A549 (cell line): ENCODE results near the gene SNRK. TPM values are rescaled to one million over a fixed set of nuclear protein-coding genes. Genes with fewer than 3 reads are reported as not detected.

Source experiments
- ATAC-seq, 2 experiments: fragments of 200-7000 bp in 1 of 2; fragments of >200 bp in 1 of 2; cut with Nextera tagmentation in 1 of 2; cut with Tn5 transposase in 1 of 2; 3 replicates each; pipeline versions ENCODE4 v1.8.0 to v1.9.1; 2018 to 2020; ENCODE audit warnings: mild to moderate bottlenecking in 1 of 2, moderate library complexity in 1 of 2
- CTCF ChIA-PET: fragments of 300-600 bp; sonication (Branson Sonifier 250); formaldehyde crosslinking; extraction: SDS; loops from one replicate; lab custom pipeline; 2021; ENCODE audit warnings: antibody characterized with exemption, inconsistent platforms; lab: Yijun Ruan, JAX
- POLR2A ChIA-PET: fragments of 350-600 bp; formaldehyde crosslinking; extraction: SDS; loops from one replicate; lab custom pipeline; 2021; ENCODE audit warnings: antibody characterized with exemption, inconsistent platforms; lab: Yijun Ruan, JAX
- DNase-seq, 2 experiments: peaks; one replicate each; pipeline versions ENCODE4 v3.0.0 to v3.0.0-alpha.2; 2011 to 2016; ENCODE audit warnings: low read depth in 1 of 2, low spot score in 1 of 2
- FAIRE-seq: peaks from 2 replicates; lab custom pipeline; 2011; peaks lifted over from hg19 to GRCh38; lab: Jason Lieb, UNC
- H3K27ac ChIP-seq, 2 experiments: fragments of >200 bp; sonication (Bioruptor Twin); formaldehyde crosslinking; 3 replicates each; pipeline ENCODE4 v1.5.1; 2016 to 2017
- H3K4me1 ChIP-seq: fragments of >200 bp; sonication (Bioruptor Twin); formaldehyde crosslinking; 3 replicates; pipeline ENCODE4 v1.6.1; 2016
- H3K4me2 ChIP-seq: fragments of >200 bp; sonication (Bioruptor Twin); formaldehyde crosslinking; 3 replicates; pipeline ENCODE4 v1.6.1; 2016
- H3K4me3 ChIP-seq: fragments of >200 bp; sonication (Bioruptor Twin); formaldehyde crosslinking; 3 replicates; pipeline ENCODE4 v1.5.1; 2016
- H3K9me3 ChIP-seq: fragments of >200 bp; sonication (Bioruptor Twin); formaldehyde crosslinking; 3 replicates; pipeline ENCODE4 v1.6.1; 2016
- BHLHE40 ChIP-seq: IDR thresholded peaks from 2 replicates; pipeline ENCODE4 v1.6.1; 2012; ENCODE audit warnings: low read depth, low read length, inconsistent platforms
- CBX2 ChIP-seq: fragments of 200-600 bp; sonication (generic); IDR thresholded peaks from 2 replicates; pipeline ENCODE4 v1.6.1; 2016; ENCODE audit warnings: low read depth, mild to moderate bottlenecking, borderline replicate concordance
- CBX8 ChIP-seq: fragments of 200-600 bp; sonication (generic); IDR thresholded peaks from 2 replicates; pipeline ENCODE4 v1.6.1; 2016
- CEBPB ChIP-seq, 2 experiments: fragments of >200 bp in 1 of 2; sonication (Bioruptor Twin) in 1 of 2; formaldehyde crosslinking in 1 of 2; IDR thresholded peaks; 2 replicates each; pipeline ENCODE4 v1.6.1; 2012 to 2016
- CHD4 ChIP-seq: fragments of 200-600 bp; sonication (generic); IDR thresholded peaks from 2 replicates; pipeline ENCODE4 v1.6.1; 2016; ENCODE audit warnings: antibody characterized with exemption, mild to moderate bottlenecking, borderline replicate concordance
- EHF ChIP-seq: fragments of 250-450 bp; sonication (Bioruptor Pico); IDR thresholded peaks from 2 replicates; pipeline ENCODE4 v1.5.0; 2020; ENCODE audit warnings: mild to moderate bottlenecking
- EHMT2 ChIP-seq: fragments of 200-600 bp; sonication (generic); IDR thresholded peaks from 2 replicates; pipeline ENCODE4 v1.6.1; 2016; ENCODE audit warnings: antibody characterized with exemption, low read depth, mild to moderate bottlenecking, moderate library complexity
- EP300 ChIP-seq, 2 experiments: fragments of >200 bp; sonication (Bioruptor Twin); formaldehyde crosslinking; IDR thresholded peaks; 2 replicates in 1 of 2; 3 replicates in 1 of 2; pipeline ENCODE4 v1.6.1; 2016 to 2017
- ESRRA ChIP-seq: fragments of 150-350 bp; IDR thresholded peaks from 2 replicates; pipeline ENCODE4 v1.6.1; 2014; ENCODE audit warnings: mild to moderate bottlenecking, low read length, borderline replicate concordance
- FOSB ChIP-seq: fragments of 250-450 bp; sonication (Bioruptor Pico); IDR thresholded peaks from 2 replicates; pipeline ENCODE4 v1.5.0; 2020; ENCODE audit warnings: mild to moderate bottlenecking, moderate library complexity
- FOXS1 ChIP-seq: fragments of 250-450 bp; sonication (Bioruptor Pico); IDR thresholded peaks from 2 replicates; pipeline ENCODE4 v1.5.0; 2020; ENCODE audit warnings: mild to moderate bottlenecking, moderate library complexity
- GATA3 ChIP-seq: IDR thresholded peaks from 2 replicates; pipeline ENCODE4 v1.6.1; 2012; ENCODE audit warnings: borderline replicate concordance
- HDAC2 ChIP-seq: fragments of 200-600 bp; sonication (generic); IDR thresholded peaks from 2 replicates; pipeline ENCODE4 v1.6.1; 2016
- HOXA7 ChIP-seq: fragments of 250-450 bp; sonication (Bioruptor Pico); IDR thresholded peaks from 2 replicates; pipeline ENCODE4 v1.5.0; 2020; ENCODE audit warnings: mild to moderate bottlenecking, moderate library complexity
- HOXB13 ChIP-seq: fragments of 250-450 bp; sonication (Bioruptor Pico); IDR thresholded peaks from 2 replicates; pipeline ENCODE4 v1.5.0; 2020; ENCODE audit warnings: low read depth, mild to moderate bottlenecking, moderate library complexity
- HOXB5 ChIP-seq: fragments of 250-450 bp; sonication (Bioruptor Pico); IDR thresholded peaks from 2 replicates; pipeline ENCODE4 v1.5.0; 2020; ENCODE audit warnings: mild to moderate bottlenecking, moderate library complexity
- JUNB ChIP-seq: fragments of >200 bp; sonication (Bioruptor Twin); formaldehyde crosslinking; IDR thresholded peaks from 2 replicates; pipeline ENCODE4 v1.6.1; 2016
- KDM5A ChIP-seq: fragments of 200-600 bp; sonication (generic); IDR thresholded peaks from 2 replicates; pipeline ENCODE4 v1.6.1; 2016; ENCODE audit warnings: antibody characterized with exemption, mild to moderate bottlenecking
- MAFK ChIP-seq: fragments of 450-650 bp; IDR thresholded peaks from 2 replicates; pipeline ENCODE4 v1.6.1; 2014; ENCODE audit not compliant: partially characterized antibody
- MAZ ChIP-seq: fragments of 150-350 bp; IDR thresholded peaks from 2 replicates; pipeline ENCODE4 v1.6.1; 2014; ENCODE audit warnings: antibody characterized with exemption, low read depth, low read length, borderline replicate concordance
- NPAS2 ChIP-seq: fragments of 250-450 bp; sonication (Bioruptor Pico); IDR thresholded peaks from 2 replicates; pipeline ENCODE4 v1.8.0; 2022; ENCODE audit warnings: mild to moderate bottlenecking, moderate library complexity, borderline replicate concordance
- POLR2A ChIP-seq: IDR thresholded peaks from 2 replicates; pipeline ENCODE4 v1.6.1; 2012; ENCODE audit warnings: mild to moderate bottlenecking, low read length
- RAD21 ChIP-seq, 2 experiments: fragments of >200 bp in 1 of 2; sonication (Bioruptor Twin) in 1 of 2; formaldehyde crosslinking in 1 of 2; IDR thresholded peaks in 1 of 2; conservative IDR thresholded peaks in 1 of 2; 2 replicates in 1 of 2; 3 replicates in 1 of 2; pipeline ENCODE4 v1.6.1; 2012 to 2018; ENCODE audit warnings: inconsistent platforms in 1 of 2
- RCOR1 ChIP-seq: fragments of 150-350 bp; IDR thresholded peaks from 2 replicates; pipeline ENCODE4 v1.6.1; 2014; ENCODE audit warnings: antibody characterized with exemption, low read length, low read depth
- RNF2 ChIP-seq: fragments of 200-600 bp; sonication (generic); IDR thresholded peaks from 2 replicates; pipeline ENCODE4 v1.6.1; 2016; ENCODE audit warnings: low read depth, mild to moderate bottlenecking, antibody characterized with exemption, moderate library complexity, borderline replicate concordance
- SREBF2 ChIP-seq: fragments of 450-650 bp; IDR thresholded peaks from 2 replicates; pipeline ENCODE4 v1.6.1; 2014; ENCODE audit warnings: mild to moderate bottlenecking, moderate library complexity
- TP53 ChIP-seq: fragments of 250-450 bp; sonication (Bioruptor Pico); IDR thresholded peaks from 2 replicates; pipeline ENCODE4 v1.5.0; 2021; ENCODE audit warnings: mild to moderate bottlenecking, moderate library complexity
- ZC3H11A ChIP-seq: fragments of 450-650 bp; IDR thresholded peaks from 2 replicates; pipeline ENCODE4 v1.6.1; 2014; ENCODE audit warnings: antibody characterized with exemption, mild to moderate bottlenecking
- ZNF302 ChIP-seq: fragments of 250-450 bp; sonication (Bioruptor Pico); IDR thresholded peaks from 2 replicates; pipeline ENCODE4 v1.9.0; 2021; ENCODE audit warnings: inconsistent platforms, mild to moderate bottlenecking, moderate library complexity
- WGBS: methylation state at CpG from one replicate; pipeline ENCODE4 v1.1.6; 2017; ENCODE audit errors: missing lambda C conversion rate; 5-methylcytosine and 5-hydroxymethylcytosine counted together
- polyA plus RNA-seq, 4 experiments: library from polyadenylated mRNA; depleted of rRNA in 3 of 4; stranded (reverse); fragments of >200 nt; fragmentation: RNase III in 1 of 4; extraction: RNeasy Plus Mini Kit Qiagen cat#74134 plus additional on column Dnase treatment in 1 of 4; gene quantifications; 2 replicates in 3 of 4; 3 replicates in 1 of 4; pipeline ENCODE4 v1.2.3, GENCODE V29; 2011 to 2017
- TF ChIP-seq, protein P1 (sequence below): fragments of >200 bp; sonication (Bioruptor Twin); formaldehyde crosslinking; IDR thresholded peaks from 3 replicates; pipeline ENCODE4 v1.5.1; 2016
- TF ChIP-seq, protein P2 (sequence below): IDR thresholded peaks from 2 replicates; pipeline ENCODE4 v1.6.1; 2012; ENCODE audit warnings: low read depth, borderline replicate concordance
- TF ChIP-seq, protein P3 (sequence below): IDR thresholded peaks from 2 replicates; pipeline ENCODE4 v1.6.1; 2012
- TF ChIP-seq, protein P4 (sequence below): fragments of 250-450 bp; sonication (Bioruptor Pico); IDR thresholded peaks from 2 replicates; pipeline ENCODE4 v1.5.0; 2021; ENCODE audit warnings: mild to moderate bottlenecking, moderate library complexity, borderline replicate concordance
- TF ChIP-seq, protein P5 (sequence below): fragments of >200 bp; sonication (Bioruptor Twin); formaldehyde crosslinking; IDR thresholded peaks from 3 replicates; pipeline ENCODE4 v1.6.1; 2016

Gene SNRK
- polyA plus RNA-seq, 2 of the 4 experiments (the other 2 are of a cell fraction): 3.5 to 7.2 TPM

DNA sequence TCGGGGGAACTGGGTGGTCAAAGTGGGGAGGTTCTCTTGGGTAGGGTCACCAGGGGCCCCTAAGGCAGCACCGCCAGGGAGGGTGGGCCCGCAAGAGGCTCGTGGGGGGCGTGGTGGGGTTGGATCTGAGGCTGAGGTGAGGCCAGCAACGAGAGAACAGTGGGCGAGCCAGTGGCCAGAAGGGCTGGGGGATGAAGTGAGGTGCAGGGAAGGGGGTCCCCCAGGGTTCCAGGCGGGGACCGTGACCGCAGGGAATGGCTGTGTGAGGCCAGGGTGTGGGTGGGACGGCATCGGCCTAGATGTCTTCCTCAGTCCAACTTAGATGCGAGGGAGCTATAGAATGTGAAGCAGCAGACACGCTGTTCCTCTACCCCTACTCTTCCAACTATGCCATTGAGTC is 78.2 kb downstream of the SNRK start:
- no peak overlapping the region for H3K4me3 ChIP-seq
- no peak overlapping the region for H3K4me2 ChIP-seq
- no peaks in the 10 kb centered on the region for H3K4me1 ChIP-seq
- ChIA-PET CTCF (no interaction called here), POLR2A (no interaction called here)
- 91% methylated on average over 10 of the region's 14 CpGs for WGBS
- no peak for ATAC-seq
- no peak overlapping the region for H3K27ac ChIP-seq
- no peak for DNase-seq
- no peak for FAIRE-seq
- TF ChIP-seq JUNB (no peak), EHF (CRISPR knock-in tag) (no peak), CBX8 (no peak), CHD4 (no peak), RCOR1 (no peak), RNF2 (no peak), RAD21 (conservative IDR thresholded peaks at IDR 0.05 in 1 of 2, IDR thresholded peaks at IDR 0.05 in 1 of 2) (no peak), EHMT2 (no peak), ESRRA (no peak), EP300 (IDR thresholded peaks at IDR 0.05) (no peak), TP53 (CRISPR knock-in tag) (no peak), NPAS2 (CRISPR knock-in tag) (no peak), CBX2 (no peak), KDM5A (no peak), MAFK (no peak), FOSB (CRISPR knock-in tag) (no peak), HOXA7 (CRISPR knock-in tag) (no peak), MAZ (no peak), GATA3 (no peak)
- TF ChIP-seq, protein P1, sequence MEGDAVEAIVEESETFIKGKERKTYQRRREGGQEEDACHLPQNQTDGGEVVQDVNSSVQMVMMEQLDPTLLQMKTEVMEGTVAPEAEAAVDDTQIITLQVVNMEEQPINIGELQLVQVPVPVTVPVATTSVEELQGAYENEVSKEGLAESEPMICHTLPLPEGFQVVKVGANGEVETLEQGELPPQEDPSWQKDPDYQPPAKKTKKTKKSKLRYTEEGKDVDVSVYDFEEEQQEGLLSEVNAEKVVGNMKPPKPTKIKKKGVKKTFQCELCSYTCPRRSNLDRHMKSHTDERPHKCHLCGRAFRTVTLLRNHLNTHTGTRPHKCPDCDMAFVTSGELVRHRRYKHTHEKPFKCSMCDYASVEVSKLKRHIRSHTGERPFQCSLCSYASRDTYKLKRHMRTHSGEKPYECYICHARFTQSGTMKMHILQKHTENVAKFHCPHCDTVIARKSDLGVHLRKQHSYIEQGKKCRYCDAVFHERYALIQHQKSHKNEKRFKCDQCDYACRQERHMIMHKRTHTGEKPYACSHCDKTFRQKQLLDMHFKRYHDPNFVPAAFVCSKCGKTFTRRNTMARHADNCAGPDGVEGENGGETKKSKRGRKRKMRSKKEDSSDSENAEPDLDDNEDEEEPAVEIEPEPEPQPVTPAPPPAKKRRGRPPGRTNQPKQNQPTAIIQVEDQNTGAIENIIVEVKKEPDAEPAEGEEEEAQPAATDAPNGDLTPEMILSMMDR: no peak
- H3K9me3 ChIP-seq: no peaks in the 10 kb centered on the region

DNA sequence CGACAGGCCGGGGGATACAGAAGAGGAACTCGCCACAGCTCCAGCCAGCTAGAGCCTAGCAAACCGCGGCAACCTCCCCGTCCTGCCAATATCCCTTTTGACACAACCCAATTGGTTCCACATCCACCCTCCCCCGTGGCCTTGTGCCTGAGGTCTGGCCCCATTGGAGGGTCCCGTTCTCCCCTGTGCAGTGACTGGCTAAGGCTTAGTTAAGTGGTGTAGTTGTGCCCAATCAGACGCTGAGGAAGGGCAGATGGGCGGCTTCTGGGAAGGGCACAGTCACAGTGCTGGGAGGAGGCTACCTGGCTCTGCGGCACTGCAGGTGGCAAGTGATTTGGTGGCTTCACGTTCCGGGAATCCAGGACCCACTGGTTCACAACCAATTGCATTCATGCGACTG is 78.6 kb downstream of the SNRK start:
- ChIA-PET CTCF (no interaction called here), POLR2A (no interaction called here)
- ATAC-seq (no peak), FAIRE-seq (no peak), DNase-seq (no peak)
- 100% methylated on average over 4 of the region's 14 CpGs for WGBS
- Histone ChIP-seq H3K4me1 (no peaks in the 10 kb centered on the region), H3K27ac (no peak overlapping the region), H3K9me3 (no peaks in the 10 kb centered on the region), H3K4me2 (no peak overlapping the region), H3K4me3 (no peak overlapping the region)
- no peak for TF ChIP-seq EHMT2
- no peak for TF ChIP-seq CBX8
- TF ChIP-seq POLR2A: no peak
- TF ChIP-seq, protein P2, sequence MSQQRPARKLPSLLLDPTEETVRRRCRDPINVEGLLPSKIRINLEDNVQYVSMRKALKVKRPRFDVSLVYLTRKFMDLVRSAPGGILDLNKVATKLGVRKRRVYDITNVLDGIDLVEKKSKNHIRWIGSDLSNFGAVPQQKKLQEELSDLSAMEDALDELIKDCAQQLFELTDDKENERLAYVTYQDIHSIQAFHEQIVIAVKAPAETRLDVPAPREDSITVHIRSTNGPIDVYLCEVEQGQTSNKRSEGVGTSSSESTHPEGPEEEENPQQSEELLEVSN: no peak
- TF ChIP-seq NPAS2 (CRISPR knock-in tag): no peak
- TF ChIP-seq RNF2: no peak
- TF ChIP-seq RCOR1: no peak
- TF ChIP-seq HDAC2: no peak
- TF ChIP-seq, protein P3, sequence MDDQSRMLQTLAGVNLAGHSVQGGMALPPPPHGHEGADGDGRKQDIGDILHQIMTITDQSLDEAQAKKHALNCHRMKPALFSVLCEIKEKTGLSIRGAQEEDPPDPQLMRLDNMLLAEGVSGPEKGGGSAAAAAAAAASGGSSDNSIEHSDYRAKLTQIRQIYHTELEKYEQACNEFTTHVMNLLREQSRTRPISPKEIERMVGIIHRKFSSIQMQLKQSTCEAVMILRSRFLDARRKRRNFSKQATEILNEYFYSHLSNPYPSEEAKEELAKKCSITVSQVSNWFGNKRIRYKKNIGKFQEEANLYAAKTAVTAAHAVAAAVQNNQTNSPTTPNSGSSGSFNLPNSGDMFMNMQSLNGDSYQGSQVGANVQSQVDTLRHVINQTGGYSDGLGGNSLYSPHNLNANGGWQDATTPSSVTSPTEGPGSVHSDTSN: no peak
- TF ChIP-seq ZNF302 (CRISPR knock-in tag): no peak
- TF ChIP-seq BHLHE40: no peak
- TF ChIP-seq, protein P4, sequence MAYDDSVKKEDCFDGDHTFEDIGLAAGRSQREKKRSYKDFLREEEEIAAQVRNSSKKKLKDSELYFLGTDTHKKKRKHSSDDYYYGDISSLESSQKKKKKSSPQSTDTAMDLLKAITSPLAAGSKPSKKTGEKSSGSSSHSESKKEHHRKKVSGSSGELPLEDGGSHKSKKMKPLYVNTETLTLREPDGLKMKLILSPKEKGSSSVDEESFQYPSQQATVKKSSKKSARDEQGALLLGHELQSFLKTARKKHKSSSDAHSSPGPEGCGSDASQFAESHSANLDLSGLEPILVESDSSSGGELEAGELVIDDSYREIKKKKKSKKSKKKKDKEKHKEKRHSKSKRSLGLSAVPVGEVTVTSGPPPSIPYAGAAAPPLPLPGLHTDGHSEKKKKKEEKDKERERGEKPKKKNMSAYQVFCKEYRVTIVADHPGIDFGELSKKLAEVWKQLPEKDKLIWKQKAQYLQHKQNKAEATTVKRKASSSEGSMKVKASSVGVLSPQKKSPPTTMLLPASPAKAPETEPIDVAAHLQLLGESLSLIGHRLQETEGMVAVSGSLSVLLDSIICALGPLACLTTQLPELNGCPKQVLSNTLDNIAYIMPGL (CRISPR knock-in tag): no peak
- no peak for TF ChIP-seq ZC3H11A
- no peak for TF ChIP-seq SREBF2
- no peak for TF ChIP-seq HOXB5
- TF ChIP-seq HOXB13: no peak
- no peak for TF ChIP-seq CEBPB (IDR thresholded peaks at IDR 0.05)
- TF ChIP-seq, protein P5, sequence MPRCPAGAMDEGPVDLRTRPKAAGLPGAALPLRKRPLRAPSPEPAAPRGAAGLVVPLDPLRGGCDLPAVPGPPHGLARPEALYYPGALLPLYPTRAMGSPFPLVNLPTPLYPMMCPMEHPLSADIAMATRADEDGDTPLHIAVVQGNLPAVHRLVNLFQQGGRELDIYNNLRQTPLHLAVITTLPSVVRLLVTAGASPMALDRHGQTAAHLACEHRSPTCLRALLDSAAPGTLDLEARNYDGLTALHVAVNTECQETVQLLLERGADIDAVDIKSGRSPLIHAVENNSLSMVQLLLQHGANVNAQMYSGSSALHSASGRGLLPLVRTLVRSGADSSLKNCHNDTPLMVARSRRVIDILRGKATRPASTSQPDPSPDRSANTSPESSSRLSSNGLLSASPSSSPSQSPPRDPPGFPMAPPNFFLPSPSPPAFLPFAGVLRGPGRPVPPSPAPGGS: no peak
- TF ChIP-seq FOXS1 (CRISPR knock-in tag): no peak
